GM21367 (cell line): ENCODE results near the gene DUT.

Source experiments
- ATAC-seq: cut with Tn5 transposase; IDR thresholded peaks from one replicate; pipeline ENCODE4 v1.9.1; 2021; ENCODE audit not compliant: unreplicated experiment

Gene DUT

DNA sequence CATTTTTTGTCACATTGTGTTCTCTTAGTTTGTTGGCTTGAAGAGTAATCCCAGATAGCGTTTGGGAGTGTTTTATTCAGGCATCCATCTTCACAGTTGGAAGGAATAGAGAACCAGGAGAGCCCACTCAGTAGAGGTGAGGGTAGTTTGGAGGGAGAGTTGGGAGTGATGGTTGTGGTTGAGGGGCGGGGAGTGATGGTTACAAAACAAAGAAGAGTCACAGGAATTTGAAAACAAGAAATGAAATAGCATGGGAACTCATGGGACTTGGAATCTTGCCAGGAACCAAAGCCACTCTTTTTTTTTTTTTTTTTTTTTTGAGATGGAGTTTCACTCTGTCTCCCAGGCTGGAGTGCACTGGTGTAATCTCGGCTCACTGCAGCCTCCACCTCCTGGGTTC lies 36.3 kb downstream of the DUT start:
- no peak for ATAC-seq

DNA sequence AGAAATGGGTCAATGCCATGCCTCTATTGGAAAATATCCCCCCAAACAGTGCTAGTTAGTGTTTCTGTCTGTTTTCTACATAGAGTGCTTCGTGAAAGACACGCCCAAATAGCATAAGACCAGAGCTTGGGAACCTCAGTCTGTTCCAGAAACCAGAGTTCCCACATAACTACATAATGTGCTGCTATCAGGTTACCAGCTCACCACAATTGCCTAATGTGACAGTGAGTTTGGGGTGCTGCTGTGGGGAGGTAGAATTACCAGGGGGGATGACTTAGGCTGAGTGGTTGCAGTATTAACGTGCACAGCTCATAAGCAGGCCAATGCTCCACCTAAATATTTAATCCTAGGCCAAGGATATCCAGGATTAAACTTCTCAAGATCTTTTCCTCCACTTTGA lies 39.2 kb downstream of the DUT start:
- ATAC-seq: no peak

DNA sequence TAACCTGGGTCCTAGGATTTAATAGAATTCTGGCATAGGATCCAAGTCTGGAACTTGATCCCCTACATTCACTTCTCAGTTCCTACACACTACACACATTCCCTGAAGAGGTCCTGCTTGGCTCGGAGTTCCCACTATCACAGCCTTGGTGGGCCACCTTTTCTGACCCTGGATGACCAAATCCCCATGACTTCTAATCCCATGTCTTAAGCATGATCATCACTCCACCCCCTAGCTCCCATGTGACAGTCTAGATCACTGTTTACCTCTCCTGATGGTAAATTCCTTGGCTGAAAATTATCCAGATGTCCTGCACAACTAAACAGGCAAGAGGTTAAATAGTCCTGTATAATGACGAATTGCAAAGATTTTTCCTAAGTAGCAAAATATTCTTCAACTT lies 40.3 kb downstream of the DUT start:
- ATAC-seq: no peak

DNA sequence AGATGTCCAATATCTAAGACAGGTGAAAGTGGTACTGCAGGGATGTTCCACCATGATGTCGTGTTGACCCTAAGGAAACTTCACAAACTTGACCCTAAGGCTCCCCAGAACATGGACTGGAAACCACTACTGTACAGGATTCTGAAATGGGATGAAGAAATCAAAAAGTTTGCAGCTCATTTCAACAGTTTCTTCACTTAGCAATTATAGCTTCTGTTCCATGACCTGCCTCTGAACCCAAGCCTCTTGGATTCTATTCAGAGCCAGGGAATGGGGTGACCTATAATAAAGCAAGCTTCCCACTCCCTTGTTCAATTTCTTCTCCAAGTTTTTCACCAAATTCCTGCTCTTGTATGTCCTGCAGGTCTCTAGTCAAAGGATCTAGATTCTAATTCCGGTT lies 40.7 kb downstream of the DUT start:
- ATAC-seq: no peak

DNA sequence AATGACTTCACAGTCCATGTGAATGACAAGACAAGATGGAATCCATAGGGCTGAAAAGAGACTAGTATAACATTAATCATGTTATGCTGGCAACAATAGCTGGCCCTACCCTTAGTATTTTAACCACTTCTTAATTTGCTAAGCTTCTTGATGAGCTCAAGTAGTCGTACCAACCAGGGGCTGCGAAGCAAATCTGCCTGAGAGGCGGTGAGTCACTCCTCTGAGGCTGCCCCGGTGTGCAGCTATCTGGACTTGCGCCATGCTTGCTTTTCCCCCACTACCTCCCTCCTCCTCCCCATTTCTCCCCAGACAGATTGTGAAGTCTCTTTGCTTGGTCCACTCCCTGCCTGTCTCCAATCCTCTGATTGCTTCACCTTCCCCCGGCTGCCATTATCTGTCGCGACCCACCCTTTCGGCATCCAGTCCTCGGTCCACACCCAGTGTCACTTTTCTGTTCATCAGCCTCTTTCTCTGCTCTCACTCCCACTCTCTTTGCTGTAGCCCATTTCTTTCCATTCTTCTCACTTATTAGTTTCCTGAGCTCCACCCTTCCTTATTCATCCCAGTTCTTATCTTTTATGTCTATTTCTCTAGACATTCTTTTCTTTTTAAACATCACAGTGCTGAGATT lies 42.7 kb downstream of the DUT start:
- ATAC-seq: no peak

DNA sequence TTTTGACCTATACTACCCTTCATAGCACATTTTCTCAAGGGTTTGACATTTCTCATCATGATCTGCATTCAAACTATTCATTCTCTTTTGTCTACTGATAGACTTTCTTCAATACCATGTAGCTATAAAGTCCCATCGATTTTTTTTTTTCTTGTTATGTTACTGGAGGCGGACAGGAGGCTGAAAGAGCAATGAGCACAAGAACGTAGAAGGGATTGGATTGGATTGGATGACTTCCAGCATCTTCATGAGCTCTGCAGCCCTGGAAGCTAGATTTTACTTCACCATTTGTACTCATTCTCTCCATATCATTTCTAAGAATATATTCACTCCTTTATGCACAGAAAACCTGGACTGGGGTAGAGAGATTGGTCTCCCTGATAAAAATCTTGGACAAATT lies 43.2 kb downstream of the DUT start:
- ATAC-seq: no peak

DNA sequence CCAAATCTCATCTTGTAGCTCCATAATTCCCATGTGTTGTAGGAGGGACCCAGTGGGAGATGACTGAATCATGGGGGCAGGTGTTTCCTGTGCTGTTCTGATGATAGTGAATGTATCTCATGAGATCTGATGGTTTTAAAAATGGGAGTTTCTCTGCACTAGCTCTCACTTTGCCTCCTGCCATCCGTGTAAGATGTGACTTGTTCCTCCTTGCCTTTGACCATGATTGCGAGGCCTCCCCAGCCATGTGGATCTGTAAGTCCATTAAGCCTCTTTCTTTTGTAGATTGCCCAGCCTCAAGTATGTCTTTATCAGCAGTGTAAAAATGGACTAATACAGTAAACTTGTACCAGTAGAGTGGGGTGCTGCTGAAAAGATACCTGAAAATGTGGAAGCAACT lies 44.5 kb downstream of the DUT start:
- ATAC-seq: no peak

DNA sequence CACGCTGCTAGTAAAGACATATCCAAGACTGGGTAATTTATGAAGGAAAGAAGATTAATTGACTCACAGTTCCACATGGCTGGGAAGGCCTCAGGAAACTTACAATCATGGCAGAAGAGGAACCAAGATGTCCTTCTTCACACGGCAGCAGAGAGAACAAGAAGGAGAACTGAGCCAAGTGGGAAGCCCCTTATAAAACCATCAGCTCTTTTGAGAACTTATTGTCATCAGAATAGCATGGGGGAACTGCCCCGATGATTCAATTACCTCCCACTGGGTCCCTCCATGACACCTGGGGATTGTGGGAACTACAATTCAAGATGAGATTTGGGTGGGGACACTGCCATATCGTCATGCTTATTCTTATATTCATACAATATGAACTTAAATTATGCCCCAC lies 49.0 kb downstream of the DUT start:
- no peak for ATAC-seq

DNA sequence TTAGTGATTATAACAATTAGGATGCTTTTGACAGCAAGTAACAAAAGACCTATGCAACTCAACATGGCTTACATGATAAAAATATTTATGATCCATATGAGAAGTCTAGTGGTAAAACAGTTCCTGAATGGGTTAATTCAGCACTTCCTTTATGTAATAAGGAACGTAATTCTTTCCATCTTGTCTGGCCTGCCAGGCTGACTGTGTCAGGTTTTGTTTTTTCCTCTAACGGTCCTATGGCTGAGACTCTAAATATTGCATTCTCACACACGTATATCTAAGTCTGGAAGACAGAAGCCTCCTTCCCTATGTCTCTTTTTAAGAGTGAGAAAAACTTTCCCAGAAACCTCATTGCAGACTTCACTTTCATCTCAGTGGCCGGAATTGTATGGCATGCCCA lies 50.6 kb downstream of the DUT start:
- ATAC-seq: no peak

DNA sequence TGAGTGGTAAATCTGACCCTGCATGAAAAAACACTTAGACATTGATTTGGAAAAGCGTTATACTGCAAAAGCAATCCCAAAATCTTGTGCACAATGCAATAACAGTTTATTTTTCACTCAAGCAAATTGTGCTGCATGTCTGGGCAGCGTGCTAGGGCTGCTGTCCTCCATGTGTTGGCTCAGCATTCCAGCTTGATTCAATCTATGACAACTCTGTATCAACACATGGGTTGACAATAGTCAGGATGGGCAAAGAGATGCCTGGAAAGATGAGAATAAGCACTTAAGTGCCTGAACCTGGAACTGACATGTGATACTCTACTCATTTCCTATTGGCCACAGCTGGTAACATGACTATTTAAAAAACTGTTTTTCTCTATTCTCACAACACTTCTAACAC lies 51.8 kb downstream of the DUT start:
- ATAC-seq: no peak

DNA sequence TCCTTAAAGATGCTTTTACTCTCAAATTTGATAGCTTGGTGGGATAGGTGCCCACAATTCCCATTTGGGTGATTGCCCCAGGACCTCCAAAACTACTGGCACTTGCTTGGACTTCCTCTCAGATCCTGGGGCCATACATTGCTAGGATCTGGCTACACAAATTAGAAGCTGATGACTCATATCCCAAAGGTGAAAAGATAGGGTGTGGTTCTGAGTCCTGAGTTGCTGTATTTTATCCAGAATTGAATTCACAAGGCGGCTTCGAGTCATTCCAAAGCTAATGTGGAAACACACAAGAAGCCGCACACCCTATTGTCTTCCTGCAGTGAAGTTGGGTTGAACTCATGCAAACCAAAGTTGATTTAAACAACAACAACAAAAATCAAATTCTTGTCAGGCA lies 53.4 kb downstream of the DUT start:
- no peak for ATAC-seq

DNA sequence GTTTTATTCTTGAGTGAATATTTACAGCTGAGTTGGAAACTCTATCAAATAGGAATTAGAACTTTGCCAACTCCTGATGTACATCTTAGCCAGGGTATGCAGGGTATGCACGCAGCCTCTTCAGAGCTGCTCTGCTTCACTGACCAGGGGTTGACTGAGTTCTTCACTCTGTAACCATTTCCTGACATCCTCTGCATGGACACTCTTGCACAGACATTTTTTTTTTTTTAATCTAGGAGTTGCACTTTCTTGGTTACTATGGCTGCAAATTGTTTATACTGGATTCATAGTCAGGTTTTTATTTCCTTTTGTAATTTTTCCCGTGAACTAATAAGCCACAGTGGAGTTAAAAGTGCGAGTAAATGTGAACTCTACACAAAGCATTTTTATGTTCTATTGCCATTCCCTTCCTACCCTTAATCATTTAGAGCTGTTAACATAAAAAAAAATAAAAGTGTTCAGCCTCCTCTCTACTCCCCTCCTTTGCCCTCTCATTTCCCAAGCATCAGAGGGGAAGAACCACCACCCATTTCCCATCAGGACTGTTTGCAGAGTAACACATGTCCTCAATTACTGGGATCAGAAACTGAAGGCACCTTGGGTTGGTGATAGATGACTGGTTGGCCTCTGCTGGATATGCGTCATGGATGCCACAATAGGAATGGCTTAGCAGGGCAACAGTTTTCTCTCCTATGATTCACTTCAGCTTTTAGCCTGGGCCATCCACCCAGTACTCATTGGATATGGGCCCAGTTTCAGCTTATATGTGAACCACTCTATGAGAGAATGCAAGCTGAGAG lies 54.0 kb downstream of the DUT start:
- no peak for ATAC-seq

DNA sequence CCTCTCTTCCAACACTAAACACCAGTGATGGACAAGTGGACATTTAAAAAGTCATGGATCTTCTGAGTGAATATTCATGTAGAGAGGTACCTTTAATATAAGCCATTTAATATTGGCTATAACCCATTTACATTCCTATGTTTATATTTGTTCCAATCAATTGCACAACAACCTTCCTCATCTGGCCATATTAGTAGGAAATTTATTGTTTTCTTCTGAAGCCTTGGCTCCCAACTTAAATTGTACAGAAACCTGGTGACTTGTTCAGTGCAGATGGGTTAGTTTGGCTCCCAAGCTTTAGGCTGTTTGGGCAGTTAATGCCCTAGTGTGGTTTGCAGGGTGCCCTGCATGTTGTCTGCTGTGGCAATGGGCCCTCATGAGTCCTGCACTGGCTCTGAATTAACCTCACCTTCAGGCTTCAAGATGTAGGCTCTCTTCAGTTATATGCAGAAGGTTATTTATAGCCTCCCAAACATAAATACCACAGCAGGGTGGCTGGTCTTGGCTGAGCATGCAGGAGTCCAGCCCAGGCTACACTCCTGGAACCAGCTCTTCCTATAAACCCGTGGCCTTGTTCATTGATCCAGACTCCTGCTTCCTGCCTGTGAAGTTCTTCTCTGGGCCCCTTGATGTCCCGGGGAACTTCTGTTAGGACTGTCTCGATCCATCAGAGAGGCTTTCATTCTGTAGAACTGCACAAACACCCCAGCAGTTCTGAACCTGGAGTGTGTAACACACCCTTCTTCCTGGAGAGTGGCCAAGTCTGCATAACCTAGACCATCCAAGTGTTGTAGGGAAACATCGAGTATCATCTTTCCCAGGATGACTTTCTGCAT lies 57.0 kb downstream of the DUT start:
- ATAC-seq: no peak

DNA sequence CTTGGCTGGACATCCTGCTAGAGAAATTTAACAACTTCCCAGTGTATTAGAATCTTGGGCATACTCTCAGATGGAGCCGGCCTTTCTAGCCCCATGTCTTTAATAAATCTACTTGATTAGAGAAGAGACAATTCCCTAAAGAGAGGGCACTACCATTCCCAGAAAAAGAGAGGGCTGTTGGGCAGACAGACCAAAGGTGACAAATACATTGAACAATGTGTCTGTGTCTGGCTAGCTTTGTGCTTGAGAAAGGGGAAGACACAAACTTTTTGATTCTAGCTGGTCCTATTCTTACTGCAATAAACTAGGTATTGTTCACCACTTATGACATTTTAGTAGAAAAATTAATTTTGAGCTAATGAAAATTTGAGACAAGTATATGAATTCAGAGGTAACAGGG lies 57.7 kb downstream of the DUT start:
- no peak for ATAC-seq

DNA sequence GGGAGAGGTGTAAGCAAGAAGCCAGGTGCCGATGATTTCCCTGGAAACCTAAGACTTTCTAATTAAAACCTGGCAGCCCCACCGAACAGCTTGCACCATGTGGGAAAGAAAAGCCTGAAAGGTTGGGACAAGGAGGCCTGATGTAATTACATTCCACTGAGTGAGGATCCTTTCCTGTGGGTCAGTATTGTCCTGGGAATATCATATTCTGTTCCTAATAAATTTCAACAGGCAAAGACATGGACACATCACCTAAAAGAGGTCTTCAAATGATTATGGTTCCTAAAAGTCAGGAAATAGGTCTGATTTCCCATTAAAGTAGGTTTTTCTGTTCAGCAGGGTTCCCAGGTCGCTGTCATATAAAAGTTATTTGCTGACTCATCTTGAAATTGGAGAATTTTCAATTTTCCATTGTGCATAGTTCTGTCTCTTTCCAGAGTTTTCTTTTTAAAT lies 58.5 kb downstream of the DUT start:
- no peak for ATAC-seq

DNA sequence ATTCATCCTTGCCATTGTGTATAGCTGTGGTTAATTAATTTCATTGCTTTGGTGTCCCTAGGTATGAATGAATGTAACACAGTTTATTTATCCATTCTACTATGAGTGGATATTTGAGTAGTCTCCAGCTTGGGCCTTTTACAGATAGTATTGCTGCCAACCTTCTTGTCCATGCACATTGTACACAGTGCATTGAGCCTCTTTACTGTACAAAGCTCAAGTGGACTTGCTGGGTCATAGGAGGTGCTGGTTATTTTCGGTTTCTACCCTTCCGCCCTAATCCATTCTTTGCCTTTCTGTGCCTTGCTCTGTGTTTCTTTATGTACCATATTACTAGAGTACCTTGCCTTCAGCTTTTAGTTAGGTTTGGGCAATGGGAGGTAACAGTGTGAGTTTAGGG lies 60.7 kb downstream of the DUT start:
- no peak for ATAC-seq

DNA sequence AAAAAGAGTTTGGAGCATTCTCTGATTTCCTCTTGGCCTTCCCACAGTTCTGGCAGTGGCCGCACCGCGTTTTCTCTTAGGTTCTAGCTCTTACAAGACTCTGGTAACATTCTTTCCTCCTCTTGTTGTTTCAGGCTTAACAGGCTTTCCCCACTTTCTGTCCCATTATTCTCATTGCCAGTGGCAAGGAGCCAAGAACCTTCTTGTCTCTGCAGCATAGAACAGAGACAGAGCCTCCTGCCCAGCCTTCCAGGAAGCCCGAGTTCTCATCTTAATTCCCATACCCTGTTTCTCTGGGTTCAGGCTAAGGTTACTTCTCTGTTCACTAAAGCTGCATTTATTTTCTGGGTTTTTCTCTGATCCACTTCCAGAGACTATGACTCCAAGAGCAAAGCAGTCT lies 61.1 kb downstream of the DUT start:
- no peak for ATAC-seq
